Peyer's patch (tissue), 4 donors: ENCODE results near the gene MRPL14.

Source experiments
- CTCF ChIP-seq, 6 experiments: fragments of 450-650 bp in 4 of 6; fragments of 200-600 bp in 2 of 6; sonication (generic) in 1 of 6; IDR thresholded peaks; one replicate each; pipeline ENCODE4 v1.5.1; 2017 to 2019; ENCODE audit warnings: antibody characterized with exemption in 6 of 6, mild to moderate bottlenecking in 3 of 6, moderate library complexity in 1 of 6
- POLR2A ChIP-seq, 2 donors: fragments of 450-650 bp; IDR thresholded peaks; one replicate each; pipeline ENCODE4 v1.5.1; 2017; ENCODE audit warnings: antibody characterized with exemption in 2 of 2, mild to moderate bottlenecking in 2 of 2, moderate library complexity in 2 of 2

GRCh38 chr6:44102527-44102926 lies 24.7 kb downstream of the MRPL14 start:
- TF ChIP-seq CTCF (IDR thresholded peaks at IDR 0.05), result no peak
- TF ChIP-seq POLR2A (IDR thresholded peaks at IDR 0.05), result no peak
